ENCODE data around the gene CR2. TPM values are rescaled to one million over a fixed set of nuclear protein-coding genes. Genes with fewer than 3 reads are reported as not detected.
"Not testable (repeated sequence)": the region's sequence is repeated elsewhere in the genome, so short reads cannot be mapped to it uniquely, and the experiment has no call there.

The CR2 gene
- total RNA-seq, 1 donor from 2014 or later, result not detected

GRCh38 chr1:207510444-207510843 lies 56.3 kb downstream of the CR2 start:
- Mint-ChIP-seq H3K4me1 (ENCODE audit: unreplicated experiment) (no peaks in the 10 kb centered on the region), H3K36me3 (no peaks in the 10 kb centered on the region), H3K9me3 (no peaks in the 10 kb centered on the region), H3K27me3 (peaks cover 34% of the 10 kb centered on the region), H3K27ac (no peak overlapping the region), H3K4me3 (no peak overlapping the region)
- no peak for TF ChIP-seq CTCF (conservative IDR thresholded peaks at IDR 0.05)
- no peak for DNase-seq (ENCODE audit: extremely low spot score, unreplicated experiment)

DNA sequence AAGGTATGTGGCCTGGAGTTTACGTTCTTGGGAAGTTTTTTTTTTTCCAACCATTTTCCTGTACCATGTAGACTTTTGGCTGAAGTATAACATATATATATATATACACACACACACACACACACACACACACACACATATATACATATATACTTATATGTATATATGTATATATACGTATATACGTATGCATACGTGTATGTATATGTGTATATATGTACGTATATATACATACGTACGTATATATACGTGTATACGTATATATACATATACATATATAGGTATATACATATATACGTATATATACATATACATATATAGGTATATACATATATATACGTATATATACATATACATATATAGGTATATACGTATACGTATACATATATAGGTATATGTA lies 60.8 kb downstream of the CR2 start:
- no peak for TF ChIP-seq CTCF (conservative IDR thresholded peaks at IDR 0.05)
- no peaks in the 10 kb centered on the region for H3K9me3 Mint-ChIP-seq
- DNase-seq (ENCODE audit: extremely low spot score, unreplicated experiment), result no peak
- no peak overlapping the region for H3K4me3 Mint-ChIP-seq
- H3K27me3 Mint-ChIP-seq, result peaks cover 15% of the 10 kb centered on the region
- H3K36me3 Mint-ChIP-seq, result no peaks in the 10 kb centered on the region
- H3K4me1 Mint-ChIP-seq (ENCODE audit: unreplicated experiment), result no peaks in the 10 kb centered on the region
- no peak overlapping the region for H3K27ac Mint-ChIP-seq

- H3K36me3 Mint-ChIP-seq, result no peaks in the 10 kb centered on the region
- TF ChIP-seq CTCF (conservative IDR thresholded peaks at IDR 0.05), result no peak
- H3K27me3 Mint-ChIP-seq, result peaks cover 10% of the 10 kb centered on the region
- no peaks in the 10 kb centered on the region for H3K9me3 Mint-ChIP-seq
- no peaks in the 10 kb centered on the region for H3K4me1 Mint-ChIP-seq (ENCODE audit: unreplicated experiment)
- H3K27ac Mint-ChIP-seq, result no peak overlapping the region
- no peak overlapping the region for H3K4me3 Mint-ChIP-seq
- DNase-seq (ENCODE audit: extremely low spot score, unreplicated experiment), result no peak
Measured at GRCh38 chr1:207516729-207517128, 62.6 kb downstream of the CR2 start.

DNA sequence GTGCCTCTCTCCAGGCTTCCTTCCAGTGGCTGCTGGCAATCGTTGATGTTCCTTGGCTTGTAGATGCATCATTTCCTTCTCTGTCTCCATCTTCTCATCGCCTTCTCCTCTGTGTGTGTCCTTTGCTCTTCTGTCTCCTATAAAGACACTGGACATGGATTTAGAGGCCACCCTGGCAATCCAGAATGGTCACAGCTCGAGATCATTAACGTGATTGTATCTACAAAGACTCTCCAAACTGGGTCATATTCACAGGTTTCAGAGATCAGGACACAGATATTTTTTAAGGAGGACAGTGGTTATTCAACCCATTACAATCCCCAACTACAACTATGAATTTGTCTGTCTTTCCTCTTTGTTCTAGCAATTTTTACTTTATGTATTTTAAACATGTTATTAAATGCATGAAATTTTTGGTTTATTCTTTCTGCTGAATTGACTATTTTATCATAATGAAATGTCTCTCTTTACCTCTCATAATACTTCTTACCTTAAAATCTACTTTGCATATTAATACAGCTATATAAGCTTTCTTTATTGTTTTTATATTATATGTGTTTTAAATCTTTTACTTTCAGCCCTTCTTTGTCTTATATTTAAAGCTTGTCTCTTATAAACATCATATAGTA lies 64.6 kb downstream of the CR2 start:
- H3K27ac Mint-ChIP-seq, result no peak overlapping the region
- no peaks in the 10 kb centered on the region for H3K4me1 Mint-ChIP-seq (ENCODE audit: unreplicated experiment)
- TF ChIP-seq CTCF (conservative IDR thresholded peaks at IDR 0.05), result no peak
- H3K27me3 Mint-ChIP-seq, result peaks cover 9% of the 10 kb centered on the region
- DNase-seq (ENCODE audit: extremely low spot score, unreplicated experiment), result no peak
- H3K36me3 Mint-ChIP-seq, result no peaks in the 10 kb centered on the region
- H3K9me3 Mint-ChIP-seq, result no peaks in the 10 kb centered on the region
- H3K4me3 Mint-ChIP-seq, result no peak overlapping the region

DNA sequence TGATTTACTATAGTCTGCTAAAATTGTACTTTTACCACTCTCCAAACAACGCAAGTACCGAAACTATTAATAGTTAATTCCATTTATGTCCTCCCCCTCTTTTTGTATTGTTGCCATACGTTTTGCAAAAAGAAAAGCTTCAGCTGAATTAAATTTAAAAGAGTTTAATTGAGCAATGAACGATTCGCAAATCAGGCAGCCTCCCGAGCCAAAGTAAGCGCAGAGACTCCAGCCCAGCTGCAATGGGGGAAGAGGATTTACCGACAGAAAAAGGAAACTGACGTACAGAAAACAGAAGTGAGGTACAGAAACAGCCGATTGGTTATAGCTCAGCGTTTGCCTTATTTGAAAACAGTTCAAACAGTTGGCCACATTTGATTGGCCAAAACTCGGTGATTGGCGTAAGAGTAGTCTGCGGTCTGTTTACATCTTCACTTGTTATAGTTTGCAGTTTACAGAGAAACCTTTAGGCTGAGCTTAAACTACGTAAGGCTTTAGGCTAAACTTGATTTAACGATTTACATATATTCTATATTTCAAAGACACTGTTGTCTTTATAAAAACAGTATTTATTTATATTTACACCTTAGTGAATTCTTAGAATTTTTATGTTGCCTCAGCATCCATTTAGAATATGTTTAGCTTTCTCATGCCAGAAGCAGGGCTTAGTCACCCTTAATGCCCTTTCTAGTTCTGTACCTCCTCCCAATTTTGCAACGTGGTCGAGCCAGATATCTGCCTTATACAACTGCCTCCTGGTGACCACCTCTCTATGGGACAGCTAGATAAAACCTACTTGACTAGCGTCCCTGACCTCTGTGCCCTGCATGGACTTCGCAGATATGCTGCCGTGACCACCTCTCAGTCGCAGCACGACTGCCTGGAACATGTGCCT lies 65.6 kb downstream of the CR2 start:
- peaks cover 10% of the 10 kb centered on the region for H3K27me3 Mint-ChIP-seq
- no peak overlapping the region for H3K27ac Mint-ChIP-seq
- H3K9me3 Mint-ChIP-seq, result no peaks in the 10 kb centered on the region
- H3K4me1 Mint-ChIP-seq (ENCODE audit: unreplicated experiment), result no peaks in the 10 kb centered on the region
- no peak for DNase-seq (ENCODE audit: extremely low spot score, unreplicated experiment)
- no peak overlapping the region for H3K4me3 Mint-ChIP-seq
- no peaks in the 10 kb centered on the region for H3K36me3 Mint-ChIP-seq
- no peak for TF ChIP-seq CTCF (conservative IDR thresholded peaks at IDR 0.05)

DNA sequence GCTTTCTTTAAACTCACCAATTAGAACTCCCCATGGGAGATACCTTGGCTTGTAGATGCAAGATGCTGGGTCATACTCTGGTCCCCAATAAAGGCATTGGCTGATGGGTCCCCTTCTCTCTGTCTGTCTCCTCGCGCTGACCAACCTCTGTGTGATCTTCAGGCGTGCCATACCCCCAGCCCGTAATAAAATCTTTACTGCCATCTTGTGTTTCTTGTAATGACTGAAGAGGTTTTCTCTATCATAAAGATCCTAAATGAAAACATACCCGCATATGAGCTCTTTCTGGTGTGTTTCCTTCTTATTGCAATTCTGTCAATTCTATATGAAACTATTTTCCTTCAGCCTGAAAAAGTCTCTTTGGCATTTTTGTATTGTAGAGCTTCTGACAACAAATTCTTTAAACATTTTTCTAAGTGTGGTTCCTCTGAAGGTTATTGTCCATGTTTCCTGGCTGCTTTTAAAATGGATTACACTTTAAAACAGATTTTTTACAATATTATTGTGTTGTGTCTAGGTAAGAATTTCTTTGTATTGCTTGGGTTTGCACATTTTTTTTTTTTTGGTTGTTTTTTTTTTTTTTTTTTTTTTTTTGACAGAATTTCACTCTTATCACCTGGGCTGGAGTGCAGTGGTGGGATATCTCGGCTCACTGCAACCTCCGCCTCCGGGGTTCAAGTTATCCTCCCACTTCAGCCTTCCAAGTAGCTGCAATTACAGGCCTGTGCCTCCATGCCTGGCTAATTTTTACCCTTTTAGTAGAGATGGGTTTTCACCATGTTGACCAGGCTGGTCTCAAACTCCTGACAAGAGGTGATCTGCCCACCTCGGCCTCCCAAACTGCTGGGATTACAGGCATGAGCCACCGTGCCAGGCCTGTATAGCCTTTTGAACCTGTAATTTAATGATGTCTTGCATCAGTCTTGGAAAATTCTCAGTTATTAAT lies 66.5 kb downstream of the CR2 start:
- H3K27ac Mint-ChIP-seq; H3K4me3 Mint-ChIP-seq; DNase-seq (ENCODE audit: extremely low spot score, unreplicated experiment); H3K36me3 Mint-ChIP-seq; H3K9me3 Mint-ChIP-seq; H3K4me1 Mint-ChIP-seq (ENCODE audit: unreplicated experiment): not testable (repeated sequence)
- peaks cover 13% of the 10 kb centered on the region for H3K27me3 Mint-ChIP-seq

DNA sequence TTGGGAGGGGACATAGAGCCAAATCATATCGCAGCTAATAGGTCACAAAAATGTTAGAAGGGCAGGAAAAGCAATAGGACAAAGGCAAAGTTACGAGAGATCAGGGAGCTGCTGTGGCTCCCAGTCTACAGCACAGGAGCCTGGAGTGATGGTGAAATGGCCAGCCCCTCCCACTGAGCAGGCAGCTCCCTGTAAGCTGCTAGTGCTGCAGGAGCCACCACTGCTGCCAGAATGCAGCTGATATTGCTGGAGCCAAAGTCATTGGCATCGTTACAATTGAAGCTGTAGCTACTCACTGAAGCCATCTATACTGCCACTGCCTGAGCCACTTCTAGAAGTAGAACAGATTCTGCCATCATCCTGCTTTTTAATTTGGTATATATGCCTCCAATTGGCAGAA lies 71.1 kb downstream of the CR2 start:
- not testable (repeated sequence) for H3K9me3 Mint-ChIP-seq; DNase-seq (ENCODE audit: extremely low spot score, unreplicated experiment); H3K27ac Mint-ChIP-seq; H3K4me1 Mint-ChIP-seq (ENCODE audit: unreplicated experiment); H3K36me3 Mint-ChIP-seq; H3K4me3 Mint-ChIP-seq
- H3K27me3 Mint-ChIP-seq, result peaks cover 12% of the 10 kb centered on the region

GRCh38 chr1:207528401-207528800 lies 74.3 kb downstream of the CR2 start:
- H3K4me3 Mint-ChIP-seq; H3K27me3 Mint-ChIP-seq; H3K4me1 Mint-ChIP-seq (ENCODE audit: unreplicated experiment); H3K9me3 Mint-ChIP-seq; H3K27ac Mint-ChIP-seq; H3K36me3 Mint-ChIP-seq; DNase-seq (ENCODE audit: extremely low spot score, unreplicated experiment): not testable (repeated sequence)
